Activated CD4-positive, alpha-beta T cell treated with anti-CD3 and anti-CD28 coated beads, Interleukin-10, Interleukin-2, amounts not matched to agents 100 ng/mL and 50 ng/mL, durations not matched to agents 16 hours and 8 hours (primary cell): ENCODE data around the gene ORAI3.

Experiments
- DNase-seq: peaks from one replicate; pipeline ENCODE4 v3.0.0-alpha.2; 2020

The ORAI3 gene

GRCh38 chr16:30947859-30948666 is 805 bp upstream of the ORAI3 start:
- DNase-seq, result no peak

- peak; percentile 62 for DNase-seq
Measured at GRCh38 chr16:30949650-30950515, 1.0 kb downstream of the ORAI3 start.

- no peak for DNase-seq
Measured at GRCh38 chr16:30950516-30951065, 1.7 kb downstream of the ORAI3 start.

- no peak for DNase-seq
Measured at GRCh38 chr16:30951193-30951592, 2.3 kb downstream of the ORAI3 start.

GRCh38 chr16:30951750-30952149 is 2.9 kb downstream of the ORAI3 start:
- DNase-seq, result no peak

GRCh38 chr16:30953111-30953510 is 4.2 kb downstream of the ORAI3 start:
- no peak for DNase-seq

GRCh38 chr16:30953511-30954124 is 4.8 kb downstream of the ORAI3 start:
- peak; percentile 76 for DNase-seq

GRCh38 chr16:30954993-30955392 is 6.1 kb downstream of the ORAI3 start:
- no peak for DNase-seq

- DNase-seq, result peak; percentile 92
Measured at GRCh38 chr16:30956601-30957455, 8.0 kb downstream of the ORAI3 start.

GRCh38 chr16:30957456-30958174 is 8.7 kb downstream of the ORAI3 start, which contains the start of gene SETD1A:
TSS of gene SETD1A (plus strand) at chr16:30957754. CDS start at chr16:30958732, 978 bp downstream.
- DNase-seq, result peak; percentile 96

- DNase-seq, result no peak
Measured at GRCh38 chr16:30958175-30959079, 9.6 kb downstream of the ORAI3 start.

- DNase-seq, result no peak
Measured at GRCh38 chr16:30961384-30961783, 12.5 kb downstream of the ORAI3 start.

GRCh38 chr16:30963925-30964511 is 15.2 kb downstream of the ORAI3 start:
- no peak for DNase-seq

- no peak for DNase-seq
Measured at GRCh38 chr16:30964574-30965226, 15.8 kb downstream of the ORAI3 start.

GRCh38 chr16:30965436-30965835 is 16.6 kb downstream of the ORAI3 start:
- no peak for DNase-seq

- DNase-seq, result no peak
Measured at GRCh38 chr16:30966033-30966619, 17.3 kb downstream of the ORAI3 start.

GRCh38 chr16:30967795-30968194 is 18.9 kb downstream of the ORAI3 start:
- no peak for DNase-seq

GRCh38 chr16:30969246-30969842 is 20.5 kb downstream of the ORAI3 start:
- no peak for DNase-seq
